Measurements from ENCODE around the gene VCY.
"Not testable (repeated sequence)": the region's sequence is repeated elsewhere in the genome, so short reads cannot be mapped to it uniquely, and the experiment has no call there.

VCY gene

GRCh38 chrY:13986373-13986772, at the start of gene VCY:
Gene VCY (minus strand): TSS chrY:13986473. CDS start chrY:13986440, 33 bp downstream.
- not testable (repeated sequence) for DNase-seq (ENCODE audit: low read depth in 2 of 2)

GRCh38 chrY:14030395-14030794, 44.1 kb upstream of the VCY start:
- not testable (repeated sequence) for DNase-seq (ENCODE audit: low read depth in 2 of 2)

GRCh38 chrY:14011916-14012315, 25.6 kb upstream of the VCY start:
- DNase-seq (ENCODE audit: low read depth in 2 of 2) = not testable (repeated sequence)

- DNase-seq (ENCODE audit: low read depth in 2 of 2) = not testable (repeated sequence)
Observed at GRCh38 chrY:13942406-13942805, 43.9 kb downstream of the VCY start.
